ENCODE data around the gene FBXO44. TPM values are rescaled to one million over a fixed set of nuclear protein-coding genes. Genes with fewer than 3 reads are reported as not detected.

FBXO44 gene
- total RNA-seq, 1 experiment from 2014 or later, result 24.5 TPM

- Histone ChIP-seq H3K4me2 (ENCODE audit: insufficient read depth, insufficient read length, low read length) (no peak overlapping the region), H3K79me1 (ENCODE audit: insufficient read depth, low read depth, low read length, poor library complexity, severe bottlenecking) (no peaks in the 10 kb centered on the region), H2AK5ac (ENCODE audit: insufficient read length, low read length) (no peak overlapping the region), H2AFZ (ENCODE audit: low read length) (no peak overlapping the region), H3K18ac (ENCODE audit: insufficient read length, low read depth, low read length) (no peak overlapping the region), H4K8ac (replicated peaks; ENCODE audit: insufficient read length, low read depth, low read length) (no peak overlapping the region), H3K14ac (ENCODE audit: insufficient read depth, low read length) (no peak overlapping the region), H2BK5ac (ENCODE audit: insufficient read length, low read length) (no peak overlapping the region), H2BK12ac (ENCODE audit: insufficient read length, low read depth, low read length) (no peak overlapping the region), H3K79me2 (ENCODE audit: insufficient read depth, low read length) (no peaks in the 10 kb centered on the region), H2BK15ac (ENCODE audit: low read depth, low read length) (no peak overlapping the region), H3K4ac (ENCODE audit: low read depth, low read length) (no peak overlapping the region), H2BK120ac (ENCODE audit: low read depth, low read length, poor library complexity, severe bottlenecking) (no peak overlapping the region), H3K23ac (ENCODE audit: insufficient read length, low read depth, low read length) (no peak overlapping the region), H4K5ac (ENCODE audit: insufficient read length, low read depth, low read length) (no peak overlapping the region), H3K27ac (ENCODE audit: insufficient read length, low read depth, low read length) (no peak overlapping the region), H3K27me3 (ENCODE audit: insufficient read depth, low read length) (no peaks in the 10 kb centered on the region), H3K23me2 (ENCODE audit: insufficient read length, low read depth, low read length, poor library complexity, severe bottlenecking) (no peaks in the 10 kb centered on the region), H4K91ac (ENCODE audit: insufficient read length, low read depth, low read length) (no peak overlapping the region), H3K9ac (ENCODE audit: extremely low read depth, insufficient read length, low read length) (no peak overlapping the region), H3K9me3 (ENCODE audit: control insufficient read depth, low read depth, low read length) (no peaks in the 10 kb centered on the region), H4K20me1 (ENCODE audit: control insufficient read depth, insufficient read depth, insufficient read length) (no peaks in the 10 kb centered on the region), H3K56ac (ENCODE audit: insufficient read length, low read depth, low read length) (no peak overlapping the region), H3T11ph (ENCODE audit: low read length) (no peak overlapping the region), H2BK20ac (ENCODE audit: low read depth, low read length, poor library complexity, severe bottlenecking) (no peak overlapping the region), H3K4me1 (ENCODE audit: insufficient read depth, low read length) (no peaks in the 10 kb centered on the region)
- Mint-ChIP-seq H3K27ac (no peak overlapping the region), H3K27me3 (ENCODE audit: low read depth) (peaks cover 11% of the 10 kb centered on the region), H3K4me3 (no peak overlapping the region), H3K36me3 (ENCODE audit: insufficient read depth in 1 of 3, low read depth in 3 of 3) (peaks cover 0 to 2% (median 0%) of the 10 kb centered on the region in 3 experiments; a peak in 2 of 7 replicates), H3K4me1 (peaks cover 0 to 8% of the 10 kb centered on the region in 2 experiments; a peak in 1 of 4 replicates), H3K9me3 (no peaks in the 10 kb centered on the region)
- no peak for DNase-seq
- no CpG with 5 or more reads among the region's 3 CpGs for WGBS (ENCODE audit: extremely low coverage, insufficient read length, low lambda C conversion rate)
- no peak for TF ChIP-seq CTCF (conservative IDR thresholded peaks at IDR 0.05)
These were observed 28.1 kb upstream of the FBXO44 start for GRCh38 chr1:11626551-11626950.

Measured in H9 (cell line).